ENCODE measurements around the gene DHX35. TPM values are rescaled to one million over a fixed set of nuclear protein-coding genes. Genes with fewer than 3 reads are reported as not detected.
A peak's percentile ranks its signal among the peaks of the same experiment; 100 is the strongest.

The DHX35 gene
- polyA plus RNA-seq, 3 donors, result 1.6 to 11.2 (median 2.7) TPM

DNA sequence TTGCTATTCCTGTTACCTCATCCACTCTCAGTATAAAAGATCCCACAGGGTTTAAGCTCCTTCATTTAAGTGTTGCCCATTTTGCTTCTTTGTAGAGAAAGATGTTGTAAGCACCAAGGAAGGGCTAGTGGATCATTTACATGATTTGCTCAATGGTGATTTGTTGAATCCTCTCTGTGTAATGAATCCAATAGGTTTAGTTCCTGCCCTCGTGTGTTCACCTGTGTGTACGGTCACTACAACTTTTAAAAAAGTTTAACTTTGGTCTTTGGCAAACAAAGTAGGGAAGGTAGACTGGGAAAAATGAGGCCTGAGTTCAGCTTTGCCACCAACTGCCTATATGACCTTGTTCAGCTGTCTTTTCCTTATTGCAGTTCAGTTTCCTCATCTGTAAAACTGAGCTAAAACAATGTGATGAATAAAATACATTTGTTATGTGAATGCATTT, 51.5 kb downstream of the DHX35 start:
- intact Hi-C loops (cut with micrococcal nuclease), result no loop called here
- Mint-ChIP-seq H3K36me3 (peaks cover 84 to 86% of the 10 kb centered on the region in 2 donors), H3K27me3 (ENCODE audit: low read depth in 3 of 3) (peaks cover 0 to 3% (median 0%) of the 10 kb centered on the region in 3 donors), H3K4me1 (peaks cover 6% of the 10 kb centered on the region), H3K27ac (no peak overlapping the region), H3K4me3 (no peak overlapping the region), H3K9me3 (peaks cover 0 to 4% (median 0%) of the 10 kb centered on the region in 7 donors)
- no peaks in the 10 kb centered on the region for H3K79me2 ChIP-seq (ENCODE audit: insufficient read depth, low read length)
- no CpG with 5 or more reads among the region's 2 CpGs for WGBS (ENCODE audit: insufficient coverage)
- no peak overlapping the region for H2AFZ ChIP-seq (ENCODE audit: insufficient read depth, low read depth, low read length, poor library complexity, severe bottlenecking)
- no peaks in the 10 kb centered on the region for H3K9me3 ChIP-seq (replicated peaks in 1 of 2; ENCODE audit: control insufficient read depth in 1 of 2, insufficient read depth in 1 of 2, low read length in 2 of 2)
- H4K20me1 ChIP-seq (ENCODE audit: insufficient read depth, low read length), result no peaks in the 10 kb centered on the region
- no peak overlapping the region for H3K9ac ChIP-seq (ENCODE audit: insufficient read depth, low read length, poor library complexity, severe bottlenecking)
- H3K36me3 ChIP-seq (replicated peaks in 1 of 2; ENCODE audit: control insufficient read depth in 1 of 2, insufficient read depth in 2 of 2, low read length in 2 of 2), result peaks cover 65 to 96% of the 10 kb centered on the region in 2 donors
- H3K4me3 ChIP-seq (replicated peaks in 1 of 3; ENCODE audit: low read depth in 2 of 3, low read length in 3 of 3), result no peak overlapping the region
- no peak overlapping the region for H3K27ac ChIP-seq (ENCODE audit: low read depth in 1 of 2, low read length in 2 of 2)
- H3K27me3 ChIP-seq (ENCODE audit: control insufficient read depth in 2 of 2, insufficient read depth in 2 of 2, low read length in 2 of 2), result no peaks in the 10 kb centered on the region
- no peaks in the 10 kb centered on the region for H3K4me1 ChIP-seq (ENCODE audit: control insufficient read depth in 1 of 2, insufficient read depth in 2 of 2, low read length in 2 of 2)
- TF ChIP-seq, protein P1, sequence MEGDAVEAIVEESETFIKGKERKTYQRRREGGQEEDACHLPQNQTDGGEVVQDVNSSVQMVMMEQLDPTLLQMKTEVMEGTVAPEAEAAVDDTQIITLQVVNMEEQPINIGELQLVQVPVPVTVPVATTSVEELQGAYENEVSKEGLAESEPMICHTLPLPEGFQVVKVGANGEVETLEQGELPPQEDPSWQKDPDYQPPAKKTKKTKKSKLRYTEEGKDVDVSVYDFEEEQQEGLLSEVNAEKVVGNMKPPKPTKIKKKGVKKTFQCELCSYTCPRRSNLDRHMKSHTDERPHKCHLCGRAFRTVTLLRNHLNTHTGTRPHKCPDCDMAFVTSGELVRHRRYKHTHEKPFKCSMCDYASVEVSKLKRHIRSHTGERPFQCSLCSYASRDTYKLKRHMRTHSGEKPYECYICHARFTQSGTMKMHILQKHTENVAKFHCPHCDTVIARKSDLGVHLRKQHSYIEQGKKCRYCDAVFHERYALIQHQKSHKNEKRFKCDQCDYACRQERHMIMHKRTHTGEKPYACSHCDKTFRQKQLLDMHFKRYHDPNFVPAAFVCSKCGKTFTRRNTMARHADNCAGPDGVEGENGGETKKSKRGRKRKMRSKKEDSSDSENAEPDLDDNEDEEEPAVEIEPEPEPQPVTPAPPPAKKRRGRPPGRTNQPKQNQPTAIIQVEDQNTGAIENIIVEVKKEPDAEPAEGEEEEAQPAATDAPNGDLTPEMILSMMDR (IDR thresholded peaks at IDR 0.05), result no peak
- H3K4me2 ChIP-seq (replicated peaks; ENCODE audit: extremely low read depth, low read length, poor library complexity, severe bottlenecking), result no peak overlapping the region
- no peak for DNase-seq

DNA sequence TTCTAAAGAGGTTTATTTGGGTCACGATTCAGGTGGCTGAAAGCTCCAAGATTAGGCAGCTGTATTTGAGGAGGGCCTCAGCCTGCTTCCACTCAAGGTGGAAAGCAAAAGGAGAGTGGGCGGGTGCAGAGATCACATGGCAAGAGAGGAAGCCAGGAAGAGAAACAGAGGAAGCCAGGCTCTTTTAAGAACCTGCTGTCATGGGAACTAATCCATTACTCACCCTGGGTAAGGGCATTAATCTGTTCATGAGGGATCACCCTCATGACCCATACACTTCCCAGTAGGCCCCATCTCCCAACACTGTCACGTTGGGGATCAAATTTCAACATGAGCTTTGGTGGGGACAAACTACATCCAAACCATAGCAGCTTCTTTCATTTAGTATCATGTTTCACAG, 53.9 kb downstream of the DHX35 start:
- WGBS (ENCODE audit: insufficient coverage), result 100% methylated on average over 2 of the region's 3 CpGs
- no peak overlapping the region for H3K4me2 ChIP-seq (replicated peaks; ENCODE audit: extremely low read depth, low read length, poor library complexity, severe bottlenecking)
- H3K27ac ChIP-seq (ENCODE audit: low read depth in 1 of 2, low read length in 2 of 2), result peak overlapping the region in 1 of 2 donors; percentile 35
- intact Hi-C loops (cut with micrococcal nuclease), result no loop called here
- no peaks in the 10 kb centered on the region for H3K27me3 ChIP-seq (ENCODE audit: control insufficient read depth in 2 of 2, insufficient read depth in 2 of 2, low read length in 2 of 2)
- no peaks in the 10 kb centered on the region for H3K4me1 ChIP-seq (ENCODE audit: control insufficient read depth in 1 of 2, insufficient read depth in 2 of 2, low read length in 2 of 2)
- no peaks in the 10 kb centered on the region for H3K79me2 ChIP-seq (ENCODE audit: insufficient read depth, low read length)
- Mint-ChIP-seq H3K27me3 (ENCODE audit: low read depth in 3 of 3) (peaks cover 0 to 3% (median 0%) of the 10 kb centered on the region in 3 donors), H3K4me1 (no peaks in the 10 kb centered on the region), H3K4me3 (no peak overlapping the region), H3K36me3 (peaks cover 83 to 89% of the 10 kb centered on the region in 2 donors), H3K9me3 (peaks cover 0 to 4% (median 0%) of the 10 kb centered on the region in 7 donors), H3K27ac (no peak overlapping the region)
- TF ChIP-seq, protein P1 (IDR thresholded peaks at IDR 0.05), result no peak
- H3K4me3 ChIP-seq (replicated peaks in 1 of 3; ENCODE audit: low read depth in 2 of 3, low read length in 3 of 3), result no peak overlapping the region
- H3K36me3 ChIP-seq (replicated peaks in 1 of 2; ENCODE audit: control insufficient read depth in 1 of 2, insufficient read depth in 2 of 2, low read length in 2 of 2), result peaks cover 68 to 96% of the 10 kb centered on the region in 2 donors
- no peaks in the 10 kb centered on the region for H4K20me1 ChIP-seq (ENCODE audit: insufficient read depth, low read length)
- no peak overlapping the region for H2AFZ ChIP-seq (ENCODE audit: insufficient read depth, low read depth, low read length, poor library complexity, severe bottlenecking)
- no peaks in the 10 kb centered on the region for H3K9me3 ChIP-seq (replicated peaks in 1 of 2; ENCODE audit: control insufficient read depth in 1 of 2, insufficient read depth in 1 of 2, low read length in 2 of 2)
- no peak overlapping the region for H3K9ac ChIP-seq (ENCODE audit: insufficient read depth, low read length, poor library complexity, severe bottlenecking)
- DNase-seq, result no peak

Measured in CD14-positive monocyte (primary cell).